DMS153 (cell line): ENCODE results near the gene ST6GALNAC2.
A peak's percentile ranks its signal among the peaks of the same experiment; 100 is the strongest.
"Not testable (repeated sequence)": the region's sequence is repeated elsewhere in the genome, so short reads cannot be mapped to it uniquely, and the experiment has no call there.

ENCODE experiments used
- DNase-seq: peaks from one replicate; lab custom pipeline; 2025; lab: John Stamatoyannopoulos, UW

The ST6GALNAC2 gene

GRCh38 chr17:76570877-76571471, 14.7 kb downstream of the ST6GALNAC2 start:
- DNase-seq, result no peak

- no peak for DNase-seq
Measured at GRCh38 chr17:76570457-76570856, 15.2 kb downstream of the ST6GALNAC2 start.

GRCh38 chr17:76569607-76570279, 15.9 kb downstream of the ST6GALNAC2 start:
- DNase-seq, result no peak

GRCh38 chr17:76568811-76569221, 16.8 kb downstream of the ST6GALNAC2 start:
- DNase-seq, result no peak

- no peak for DNase-seq
Measured at GRCh38 chr17:76567634-76568432, 17.8 kb downstream of the ST6GALNAC2 start.

- DNase-seq, result no peak
Measured at GRCh38 chr17:76566988-76567431, 18.6 kb downstream of the ST6GALNAC2 start.

- no peak for DNase-seq
Measured at GRCh38 chr17:76566613-76566943, 19.1 kb downstream of the ST6GALNAC2 start.

GRCh38 chr17:76565728-76566612, 19.7 kb downstream of the ST6GALNAC2 start:
- no peak for DNase-seq

- DNase-seq, result not testable (repeated sequence)
Measured at GRCh38 chr17:76564991-76565727, 20.5 kb downstream of the ST6GALNAC2 start.

GRCh38 chr17:76563359-76563758, 22.3 kb downstream of the ST6GALNAC2 start:
- DNase-seq, result not testable (repeated sequence)

- no peak for DNase-seq
Measured at GRCh38 chr17:76562734-76563148, 22.9 kb downstream of the ST6GALNAC2 start.

GRCh38 chr17:76561799-76562268, 23.8 kb downstream of the ST6GALNAC2 start:
- DNase-seq, result no peak

GRCh38 chr17:76561332-76561731, 24.3 kb downstream of the ST6GALNAC2 start:
- no peak for DNase-seq

GRCh38 chr17:76560877-76561221, 24.8 kb downstream of the ST6GALNAC2 start:
- no peak for DNase-seq

GRCh38 chr17:76560036-76560876, 25.4 kb downstream of the ST6GALNAC2 start:
- no peak for DNase-seq

GRCh38 chr17:76559460-76559859, 26.2 kb downstream of the ST6GALNAC2 start:
- not testable (repeated sequence) for DNase-seq

GRCh38 chr17:76558198-76559095, 27.2 kb downstream of the ST6GALNAC2 start:
- DNase-seq, result no peak

GRCh38 chr17:76557368-76558197, 28.1 kb downstream of the ST6GALNAC2 start:
- peak; percentile 92 for DNase-seq
